ENCODE measurements around the gene PAXIP1.

DNA sequence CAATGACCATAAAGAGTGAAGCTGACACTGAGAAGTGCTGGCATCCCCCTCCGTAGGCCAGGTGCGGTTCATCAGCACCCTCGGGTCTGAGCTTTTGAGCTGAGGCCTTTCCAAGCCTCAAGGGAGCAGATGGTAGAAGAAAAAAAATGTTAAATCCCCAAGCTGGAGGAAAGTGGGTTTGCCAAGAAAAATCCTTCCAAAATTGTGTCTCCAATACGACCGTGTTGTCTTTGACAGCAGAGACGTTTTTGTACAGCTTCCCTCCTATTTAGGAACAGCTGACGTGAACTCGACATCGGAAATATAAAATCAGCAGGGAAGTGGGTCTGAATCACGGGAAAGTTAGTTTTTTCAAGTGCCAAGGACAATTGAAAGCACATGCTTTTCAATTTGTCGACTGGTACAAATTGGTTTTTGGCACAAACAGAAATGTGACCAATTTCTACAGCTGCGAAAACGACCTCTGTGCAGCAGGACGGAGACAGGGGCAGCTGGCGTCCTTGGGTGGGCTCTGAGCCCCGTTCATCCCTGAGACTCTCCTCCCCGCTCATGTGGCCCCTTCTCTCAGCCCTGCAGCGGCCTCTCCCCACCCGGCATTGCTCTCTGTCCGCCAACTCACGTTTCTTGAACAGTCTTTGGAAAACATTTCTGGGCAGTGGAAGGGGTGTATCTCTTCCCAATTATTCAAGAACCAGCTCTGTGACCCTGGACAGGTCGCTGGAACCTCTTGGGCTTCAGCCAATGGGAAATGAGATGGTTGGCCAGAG lies 89.9 kb downstream of the PAXIP1 start:
- TF ChIP-seq POLR2AphosphoS5 (IDR thresholded peaks at IDR 0.05; ENCODE audit: insufficient read depth, low read depth, low read length) (no peak), POLR2A (IDR thresholded peaks at IDR 0.05; ENCODE audit: low read depth, low read length) (no peak)
- TF ChIP-seq, protein P1, sequence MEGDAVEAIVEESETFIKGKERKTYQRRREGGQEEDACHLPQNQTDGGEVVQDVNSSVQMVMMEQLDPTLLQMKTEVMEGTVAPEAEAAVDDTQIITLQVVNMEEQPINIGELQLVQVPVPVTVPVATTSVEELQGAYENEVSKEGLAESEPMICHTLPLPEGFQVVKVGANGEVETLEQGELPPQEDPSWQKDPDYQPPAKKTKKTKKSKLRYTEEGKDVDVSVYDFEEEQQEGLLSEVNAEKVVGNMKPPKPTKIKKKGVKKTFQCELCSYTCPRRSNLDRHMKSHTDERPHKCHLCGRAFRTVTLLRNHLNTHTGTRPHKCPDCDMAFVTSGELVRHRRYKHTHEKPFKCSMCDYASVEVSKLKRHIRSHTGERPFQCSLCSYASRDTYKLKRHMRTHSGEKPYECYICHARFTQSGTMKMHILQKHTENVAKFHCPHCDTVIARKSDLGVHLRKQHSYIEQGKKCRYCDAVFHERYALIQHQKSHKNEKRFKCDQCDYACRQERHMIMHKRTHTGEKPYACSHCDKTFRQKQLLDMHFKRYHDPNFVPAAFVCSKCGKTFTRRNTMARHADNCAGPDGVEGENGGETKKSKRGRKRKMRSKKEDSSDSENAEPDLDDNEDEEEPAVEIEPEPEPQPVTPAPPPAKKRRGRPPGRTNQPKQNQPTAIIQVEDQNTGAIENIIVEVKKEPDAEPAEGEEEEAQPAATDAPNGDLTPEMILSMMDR (IDR thresholded peaks at IDR 0.05; ENCODE audit: extremely low read depth in 1 of 2, insufficient read depth in 1 of 2, low read depth in 1 of 2, low read length in 2 of 2) = no peak
